Trophoblast cell (in vitro differentiated cells and primary cell): ENCODE measurements around the gene LMF1.

Experiments used
- DNase-seq, 2 donors: peaks; one replicate each; pipeline ENCODE4 v3.0.0-alpha.2; 2016
- H2AFZ ChIP-seq: 2 replicates; pipeline ENCODE4 v1.6.1; 2013; ENCODE audit warnings: low read length, moderate library complexity, mild to moderate bottlenecking; ENCODE audit not compliant: insufficient read depth, poor library complexity
- H2AK5ac ChIP-seq: 2 replicates; pipeline ENCODE4 v1.6.1; 2013; ENCODE audit warnings: mild to moderate bottlenecking, low read length
- H2BK120ac ChIP-seq: 2 replicates; pipeline ENCODE4 v1.6.1; 2013; ENCODE audit warnings: low read length, mild to moderate bottlenecking, moderate library complexity; ENCODE audit not compliant: insufficient read depth, poor library complexity
- H2BK12ac ChIP-seq: 2 replicates; pipeline ENCODE4 v1.6.1; 2013; ENCODE audit warnings: mild to moderate bottlenecking, low read length, moderate library complexity
- H2BK5ac ChIP-seq: 2 replicates; pipeline ENCODE4 v1.6.1; 2013; ENCODE audit warnings: low read length, low read depth, moderate library complexity, mild to moderate bottlenecking; ENCODE audit not compliant: poor library complexity
- H3K14ac ChIP-seq: 2 replicates; pipeline ENCODE4 v1.6.1; 2013; ENCODE audit warnings: mild to moderate bottlenecking, low read length
- H3K18ac ChIP-seq: 2 replicates; pipeline ENCODE4 v1.6.1; 2013; ENCODE audit warnings: mild to moderate bottlenecking, low read length
- H3K23ac ChIP-seq: 2 replicates; pipeline ENCODE4 v1.6.1; 2013; ENCODE audit warnings: low read length
- H3K27ac ChIP-seq: 2 replicates; pipeline ENCODE4 v1.5.1; 2013; ENCODE audit warnings: low read depth, mild to moderate bottlenecking, inconsistent platforms, low read length, moderate library complexity
- H3K27me3 ChIP-seq: 2 replicates; pipeline ENCODE4 v1.6.1; 2013; ENCODE audit warnings: inconsistent platforms, mild to moderate bottlenecking, low read length, moderate library complexity; ENCODE audit not compliant: insufficient read depth
- H3K36me3 ChIP-seq, 2 experiments: 1 replicate in 1 of 2; 2 replicates in 1 of 2; pipeline ENCODE4 v1.6.1; 2013; ENCODE audit warnings: low read length in 2 of 2, mild to moderate bottlenecking in 2 of 2, moderate library complexity in 1 of 2; ENCODE audit not compliant: insufficient read depth in 2 of 2, control insufficient read depth in 1 of 2
- H3K4ac ChIP-seq: 2 replicates; pipeline ENCODE4 v1.6.1; 2013; ENCODE audit warnings: low read depth, mild to moderate bottlenecking, low read length, moderate library complexity
- H3K4me1 ChIP-seq, 2 experiments: 1 replicate in 1 of 2; 2 replicates in 1 of 2; pipeline ENCODE4 v1.6.1; 2013; ENCODE audit warnings: low read length in 2 of 2, mild to moderate bottlenecking in 2 of 2, moderate library complexity in 1 of 2; ENCODE audit not compliant: insufficient read depth in 2 of 2, control insufficient read depth in 1 of 2
- H3K4me2 ChIP-seq: 2 replicates; pipeline ENCODE4 v1.6.1; 2013; ENCODE audit warnings: inconsistent platforms, mild to moderate bottlenecking, low read length, moderate library complexity
- H3K4me3 ChIP-seq: 2 replicates; pipeline ENCODE4 v1.5.1; 2013; ENCODE audit warnings: mild to moderate bottlenecking, low read depth, low read length, inconsistent platforms
- H3K79me1 ChIP-seq: one replicate; pipeline ENCODE4 v1.6.1; 2013; ENCODE audit warnings: low read length
- H3K79me2 ChIP-seq: 2 replicates; pipeline ENCODE4 v1.6.1; 2013; ENCODE audit warnings: low read length, mild to moderate bottlenecking; ENCODE audit not compliant: control insufficient read depth, insufficient read depth, poor library complexity
- H3K9ac ChIP-seq: 2 replicates; pipeline ENCODE4 v1.6.1; 2013; ENCODE audit warnings: mild to moderate bottlenecking, low read length
- H3K9me3 ChIP-seq: 2 replicates; pipeline ENCODE4 v1.6.1; 2013; ENCODE audit warnings: low read depth, mild to moderate bottlenecking, control low read depth, inconsistent platforms, low read length; ENCODE audit not compliant: insufficient read depth
- H4K12ac ChIP-seq: 2 replicates; pipeline ENCODE4 v1.6.1; 2013; ENCODE audit warnings: low read depth, mild to moderate bottlenecking, low read length, moderate library complexity
- H4K8ac ChIP-seq: 2 replicates; pipeline ENCODE4 v1.6.1; 2013; ENCODE audit warnings: low read depth, mild to moderate bottlenecking, low read length, moderate library complexity
- H4K91ac ChIP-seq: one replicate; pipeline ENCODE4 v1.6.1; 2013; ENCODE audit warnings: low read depth, mild to moderate bottlenecking, low read length, moderate library complexity
- whole genome bisulfite sequencing: extraction: QIAGEN DNeasy Blood & Tissue Kit; methylation state at CpG from one replicate; pipeline ENCODE4 v1.1.7; 2013; ENCODE audit warnings: missing lambda C conversion rate; ENCODE audit not compliant: insufficient read length, insufficient coverage; ENCODE audit errors: extremely low coverage; 5-methylcytosine and 5-hydroxymethylcytosine counted together

Gene LMF1

DNA sequence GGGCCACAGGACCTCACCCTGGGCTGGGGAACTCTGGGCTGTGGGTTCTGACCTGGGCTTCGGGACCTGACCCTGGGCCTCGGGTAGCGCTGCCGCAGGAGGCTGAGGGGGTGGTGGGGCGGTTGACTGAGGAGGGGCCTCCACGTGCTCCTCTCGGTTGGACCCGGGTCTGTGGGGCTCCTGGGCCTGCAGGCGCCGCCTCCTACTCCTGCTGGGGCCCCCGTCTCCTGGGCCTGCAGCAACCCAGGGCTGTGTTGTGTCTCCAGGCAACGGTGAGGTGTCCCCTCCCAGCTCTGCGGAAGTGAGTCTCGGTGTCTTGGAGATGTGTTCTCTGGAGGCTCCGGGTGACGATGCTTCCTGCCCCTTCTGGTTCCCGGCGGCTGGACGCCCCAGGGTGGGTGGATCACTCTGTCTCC lies 128.7 kb downstream of the LMF1 start:
- H4K8ac ChIP-seq, result no peak overlapping the region
- H2BK12ac ChIP-seq, result no peak overlapping the region
- H3K79me1 ChIP-seq, result no peaks in the 10 kb centered on the region
- no peak overlapping the region for H3K23ac ChIP-seq
- no peak overlapping the region for H2BK5ac ChIP-seq
- no peak overlapping the region for H4K91ac ChIP-seq
- no peak overlapping the region for H2BK120ac ChIP-seq
- no peaks in the 10 kb centered on the region for H3K36me3 ChIP-seq
- no peaks in the 10 kb centered on the region for H3K79me2 ChIP-seq
- H3K4me2 ChIP-seq, result no peak overlapping the region
- H3K4me3 ChIP-seq, result no peak overlapping the region
- H2AK5ac ChIP-seq, result no peak overlapping the region
- WGBS, result no CpG with 5 or more reads among the region's 19 CpGs
- no peak overlapping the region for H3K18ac ChIP-seq
- H3K4me1 ChIP-seq, result no peaks in the 10 kb centered on the region
- H3K27ac ChIP-seq, result no peak overlapping the region
- no peak overlapping the region for H3K4ac ChIP-seq
- H3K9me3 ChIP-seq, result peaks cover 45% of the 10 kb centered on the region
- H3K14ac ChIP-seq, result no peak overlapping the region
- H3K27me3 ChIP-seq, result no peaks in the 10 kb centered on the region
- DNase-seq, result no peak
- H3K9ac ChIP-seq, result no peak overlapping the region
- H2AFZ ChIP-seq, result no peak overlapping the region
- H4K12ac ChIP-seq, result no peak overlapping the region

DNA sequence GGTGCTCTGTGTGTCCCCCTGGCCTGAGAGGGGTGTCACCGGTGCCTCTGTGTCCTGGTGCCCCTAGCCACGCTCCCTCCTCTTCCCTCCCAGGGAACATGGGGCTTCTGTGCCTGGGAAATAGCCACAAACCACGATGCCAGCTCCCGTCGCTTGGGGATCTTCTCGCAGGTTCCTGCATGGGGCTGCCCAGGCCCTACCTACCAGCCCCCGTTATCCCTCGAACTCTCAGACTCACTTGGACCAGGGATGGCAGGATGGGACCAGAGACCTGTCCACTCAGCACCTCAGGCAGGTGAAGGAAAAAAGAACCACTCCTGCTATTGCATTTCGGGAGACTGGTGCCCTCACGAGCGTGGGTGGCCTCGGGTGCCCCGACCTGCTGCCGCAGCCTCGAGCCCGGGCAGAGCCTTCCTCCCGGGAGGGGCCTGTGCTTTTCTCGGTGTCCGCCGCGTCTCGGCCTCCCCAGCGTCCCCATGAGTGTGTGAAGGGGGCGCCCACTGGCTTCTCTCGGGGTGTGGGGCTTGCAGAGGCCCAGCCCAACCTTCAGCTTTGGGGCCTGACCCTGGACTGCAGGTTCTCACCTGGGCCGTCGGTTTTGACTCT lies 129.2 kb downstream of the LMF1 start:
- Histone ChIP-seq H3K4me1 (no peaks in the 10 kb centered on the region), H3K79me2 (no peaks in the 10 kb centered on the region), H3K79me1 (no peaks in the 10 kb centered on the region), H4K8ac (no peak overlapping the region), H3K4me2 (no peak overlapping the region), H2BK120ac (no peak overlapping the region), H3K23ac (no peak overlapping the region), H3K27me3 (no peaks in the 10 kb centered on the region), H3K4ac (no peak overlapping the region), H3K14ac (no peak overlapping the region), H3K9me3 (peaks cover 44% of the 10 kb centered on the region), H4K91ac (no peak overlapping the region), H3K36me3 (no peaks in the 10 kb centered on the region), H3K4me3 (no peak overlapping the region), H2BK12ac (no peak overlapping the region), H3K18ac (no peak overlapping the region), H3K27ac (no peak overlapping the region), H4K12ac (no peak overlapping the region), H3K9ac (no peak overlapping the region), H2AFZ (no peak overlapping the region), H2BK5ac (no peak overlapping the region), H2AK5ac (no peak overlapping the region)
- DNase-seq, result no peak
- no CpG with 5 or more reads among the region's 27 CpGs for WGBS

DNA sequence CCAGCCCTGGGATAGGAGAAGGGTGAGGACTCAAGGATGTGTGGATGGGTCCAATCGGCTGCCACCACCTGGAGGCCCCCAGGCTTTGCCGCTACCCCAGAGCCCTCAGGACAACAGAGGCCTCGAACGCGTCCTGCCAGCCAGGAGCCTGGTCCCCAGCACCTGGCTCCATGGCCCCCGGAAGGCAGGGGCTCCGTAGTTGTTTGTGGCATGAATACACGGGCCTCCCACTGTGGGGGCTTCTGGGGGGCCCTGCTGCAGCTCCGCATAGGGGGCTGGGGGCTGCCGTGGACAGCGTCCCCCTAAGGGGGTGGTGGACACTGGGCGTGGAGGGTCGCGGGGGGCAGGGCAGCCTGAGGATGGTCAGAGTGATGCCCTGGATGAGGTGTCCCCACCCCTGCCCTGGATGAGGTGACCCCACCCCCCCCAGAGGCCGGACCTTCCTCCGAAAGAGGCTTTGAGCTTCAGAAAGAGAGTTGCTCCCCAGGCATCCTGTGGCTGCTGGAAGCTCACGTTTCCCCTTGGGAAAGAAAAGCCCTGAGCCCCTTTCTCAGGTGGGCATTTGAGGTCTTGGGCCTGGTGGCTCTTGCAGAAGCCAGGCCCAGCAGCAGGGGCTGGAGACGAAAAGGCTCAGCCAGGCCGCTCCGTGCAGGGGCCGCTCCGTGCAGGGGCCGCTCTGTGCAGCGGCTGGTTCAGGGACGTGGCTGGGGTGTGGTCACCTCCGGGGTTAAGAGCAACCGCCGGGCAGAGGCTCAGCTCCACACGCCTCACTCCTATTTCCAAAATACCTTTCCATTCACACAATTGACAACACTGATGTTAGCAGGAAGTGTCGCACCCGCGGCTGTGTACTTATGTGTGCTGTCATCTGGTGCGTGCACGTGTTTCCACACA lies 130.0 kb downstream of the LMF1 start:
- no peak overlapping the region for H3K18ac ChIP-seq
- H4K91ac ChIP-seq, result no peak overlapping the region
- no peak overlapping the region for H3K4me3 ChIP-seq
- no peak overlapping the region for H4K12ac ChIP-seq
- no peaks in the 10 kb centered on the region for H3K79me1 ChIP-seq
- H3K9ac ChIP-seq, result no peak overlapping the region
- no peak for DNase-seq
- no peak overlapping the region for H2AFZ ChIP-seq
- no peaks in the 10 kb centered on the region for H3K27me3 ChIP-seq
- no CpG with 5 or more reads among the region's 34 CpGs for WGBS
- no peak overlapping the region for H3K14ac ChIP-seq
- H3K4me2 ChIP-seq, result no peak overlapping the region
- peaks cover 46% of the 10 kb centered on the region for H3K9me3 ChIP-seq
- no peaks in the 10 kb centered on the region for H3K4me1 ChIP-seq
- no peak overlapping the region for H4K8ac ChIP-seq
- no peak overlapping the region for H3K4ac ChIP-seq
- H2BK5ac ChIP-seq, result no peak overlapping the region
- no peak overlapping the region for H3K27ac ChIP-seq
- H3K23ac ChIP-seq, result no peak overlapping the region
- H3K36me3 ChIP-seq, result no peaks in the 10 kb centered on the region
- no peak overlapping the region for H2AK5ac ChIP-seq
- no peaks in the 10 kb centered on the region for H3K79me2 ChIP-seq
- no peak overlapping the region for H2BK120ac ChIP-seq
- H2BK12ac ChIP-seq, result no peak overlapping the region

DNA sequence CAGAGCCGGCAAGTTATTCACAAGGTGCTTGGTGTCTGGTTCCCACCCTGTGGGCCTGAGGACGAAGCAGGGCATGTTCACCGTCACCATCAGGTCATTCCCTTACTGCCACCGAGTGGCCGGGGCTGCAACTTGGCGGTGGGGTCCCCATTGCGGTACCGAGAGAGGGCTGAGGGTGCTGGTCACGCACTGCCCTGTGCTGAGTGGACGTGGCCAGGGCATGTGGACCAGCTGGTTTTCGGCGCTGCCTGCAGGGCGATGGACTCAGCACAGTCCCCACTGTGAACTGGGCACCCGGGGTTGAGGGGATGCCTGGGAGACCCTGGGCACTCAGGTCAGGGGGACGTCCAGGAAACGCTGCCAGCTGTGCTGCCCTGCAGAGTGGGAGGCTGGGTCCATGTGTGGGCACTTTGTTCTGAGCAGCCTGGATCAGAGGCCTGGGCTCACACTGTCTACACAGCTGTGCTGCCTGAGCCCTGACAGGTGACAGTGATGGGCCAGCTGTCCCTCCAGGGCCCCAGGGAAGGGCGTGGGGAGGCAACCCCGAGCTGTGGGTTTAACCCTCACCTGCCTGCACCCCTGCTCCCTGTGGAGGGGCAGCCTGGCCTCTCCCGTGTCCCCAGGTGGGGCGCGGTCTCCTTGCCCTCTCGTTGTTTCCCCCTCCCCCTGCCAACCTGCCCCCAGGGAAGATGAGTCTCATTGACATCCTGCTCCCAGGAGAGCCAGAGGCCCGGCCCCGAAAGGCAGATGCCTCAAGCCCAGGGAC lies 131.0 kb downstream of the LMF1 start:
- Histone ChIP-seq H2AK5ac (no peak overlapping the region), H3K9ac (no peak overlapping the region), H3K79me1 (no peaks in the 10 kb centered on the region), H3K79me2 (no peaks in the 10 kb centered on the region), H3K23ac (no peak overlapping the region), H3K4me2 (no peak overlapping the region), H4K8ac (no peak overlapping the region), H2BK12ac (no peak overlapping the region), H4K91ac (no peak overlapping the region), H3K27ac (no peak overlapping the region), H3K18ac (no peak overlapping the region), H3K4me3 (no peak overlapping the region), H3K14ac (no peak overlapping the region), H2AFZ (no peak overlapping the region), H3K27me3 (no peaks in the 10 kb centered on the region), H3K4me1 (no peaks in the 10 kb centered on the region), H4K12ac (no peak overlapping the region), H2BK5ac (no peak overlapping the region), H3K4ac (no peak overlapping the region), H3K36me3 (no peaks in the 10 kb centered on the region), H3K9me3 (peaks cover 49% of the 10 kb centered on the region), H2BK120ac (no peak overlapping the region)
- no peak for DNase-seq
- no CpG with 5 or more reads among the region's 24 CpGs for whole genome bisulfite sequencing
